Measurements from ENCODE around the gene ADAM19.

The ADAM19 gene

DNA sequence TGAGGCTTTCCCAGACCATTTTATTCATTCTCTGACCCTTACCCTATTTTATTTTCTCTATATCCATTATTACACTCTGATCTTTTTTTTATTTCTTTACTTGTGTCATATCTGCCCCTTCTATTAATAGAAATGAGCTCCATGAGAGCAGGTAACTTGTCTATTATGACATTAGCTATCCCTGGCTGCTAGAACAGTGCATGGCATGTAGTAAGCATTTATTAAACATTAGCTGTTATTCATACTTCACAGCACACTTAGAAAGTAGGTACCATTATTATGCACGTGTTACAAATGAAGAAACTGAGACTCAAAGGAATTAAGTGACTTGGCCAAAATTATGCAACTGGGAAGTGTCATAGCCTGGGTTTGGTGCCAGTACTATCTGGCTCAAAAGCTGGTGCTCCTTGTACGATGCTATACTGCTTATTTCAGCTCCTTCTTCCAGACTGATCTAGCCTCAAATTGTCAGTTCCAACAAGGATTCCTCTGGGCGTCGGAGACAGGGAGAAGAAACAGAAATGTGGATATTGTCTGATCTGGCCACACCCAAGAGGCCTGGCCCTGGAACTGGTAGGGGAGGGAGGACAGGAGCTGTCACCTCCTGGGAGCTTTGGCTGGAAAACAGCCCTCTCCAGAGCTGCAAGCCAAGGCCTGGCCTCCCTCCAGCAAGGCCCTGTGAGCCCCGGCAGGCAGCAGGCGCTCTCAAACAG, 126.4 kb downstream of the ADAM19 start:
- no peak for TF ChIP-seq CTCF (IDR thresholded peaks at IDR 0.05; ENCODE audit: extremely low read depth, insufficient read depth, missing control alignments)
- DNase-seq (ENCODE audit: low spot score) = no peak
- in situ Hi-C loops (cut with MboI; ENCODE audit: low pct_unique_long_range_greater_than_20kb, low sequenced_read_pairs, unreplicated experiment) = no loop called here

- no peak for TF ChIP-seq CTCF (IDR thresholded peaks at IDR 0.05; ENCODE audit: extremely low read depth, insufficient read depth, missing control alignments)
- no peak for DNase-seq (ENCODE audit: low spot score)
- in situ Hi-C loops (cut with MboI; ENCODE audit: low pct_unique_long_range_greater_than_20kb, low sequenced_read_pairs, unreplicated experiment) = no loop called here
These were observed 128.4 kb downstream of the ADAM19 start for GRCh38 chr5:157447201-157447637.

GRCh38 chr5:157446412-157446935, 129.1 kb downstream of the ADAM19 start:
- no peak for TF ChIP-seq CTCF (IDR thresholded peaks at IDR 0.05; ENCODE audit: extremely low read depth, insufficient read depth, missing control alignments)
- no peak for DNase-seq (ENCODE audit: low spot score)
- in situ Hi-C loops (cut with MboI; ENCODE audit: low pct_unique_long_range_greater_than_20kb, low sequenced_read_pairs, unreplicated experiment) = no loop called here

GRCh38 chr5:157445745-157446411, 129.7 kb downstream of the ADAM19 start:
- no peak for TF ChIP-seq CTCF (IDR thresholded peaks at IDR 0.05; ENCODE audit: extremely low read depth, insufficient read depth, missing control alignments)
- in situ Hi-C loops (cut with MboI; ENCODE audit: low pct_unique_long_range_greater_than_20kb, low sequenced_read_pairs, unreplicated experiment) = no loop called here
- no peak for DNase-seq (ENCODE audit: low spot score)

DNA sequence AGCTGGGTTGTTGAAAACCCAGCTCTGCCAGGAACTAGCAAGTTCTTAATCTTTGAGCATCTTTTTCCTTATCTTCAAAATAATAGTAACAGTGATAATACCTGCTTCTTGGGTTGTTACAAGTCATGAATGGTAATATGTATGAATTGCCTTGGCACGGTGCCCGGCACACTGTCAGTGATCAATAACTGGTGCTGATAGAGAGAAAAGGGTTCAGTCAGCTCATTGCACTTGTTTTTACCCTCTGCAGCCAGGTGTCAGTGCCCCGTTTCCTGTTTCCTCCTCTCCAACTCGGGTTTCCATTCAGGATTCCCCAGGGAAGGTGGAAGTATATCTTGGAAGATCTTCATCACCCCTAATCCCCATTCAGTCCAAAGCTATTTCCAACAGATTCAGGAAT, 131.4 kb downstream of the ADAM19 start:
- no peak for TF ChIP-seq CTCF (IDR thresholded peaks at IDR 0.05; ENCODE audit: extremely low read depth, insufficient read depth, missing control alignments)
- no peak for DNase-seq (ENCODE audit: low spot score)
- in situ Hi-C loops (cut with MboI; ENCODE audit: low pct_unique_long_range_greater_than_20kb, low sequenced_read_pairs, unreplicated experiment) = no loop called here

DNA sequence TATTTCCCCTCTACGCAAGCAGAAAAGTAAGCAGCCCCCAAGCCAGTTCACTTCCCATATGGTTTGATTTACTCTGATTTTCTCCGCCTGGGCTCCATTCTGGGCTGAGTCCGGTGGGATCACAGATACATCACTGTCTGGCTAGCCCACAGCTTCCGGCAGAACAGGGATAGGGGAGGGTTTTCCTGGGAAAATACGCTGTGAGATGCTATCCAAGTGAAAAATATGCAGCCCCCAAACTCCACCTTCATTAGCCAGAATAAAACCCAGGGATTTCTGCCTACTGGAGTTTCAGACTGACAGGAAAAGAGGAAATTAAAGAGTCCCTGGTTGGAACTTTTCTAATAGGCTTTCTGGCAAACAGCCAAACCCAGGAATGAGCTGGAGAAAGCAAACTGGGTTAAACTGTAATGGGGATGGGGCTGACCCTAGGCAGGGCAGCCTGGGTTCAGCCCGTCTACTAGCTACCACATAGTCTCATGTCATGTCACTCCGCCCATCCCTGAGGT, 132.5 kb downstream of the ADAM19 start:
- no peak for DNase-seq (ENCODE audit: low spot score)

More for the DNA sequence above, 132.5 kb downstream of the ADAM19 start:
- in situ Hi-C loops (cut with MboI; ENCODE audit: low pct_unique_long_range_greater_than_20kb, low sequenced_read_pairs, unreplicated experiment) = no loop called here
- TF ChIP-seq CTCF (IDR thresholded peaks at IDR 0.05; ENCODE audit: extremely low read depth, insufficient read depth, missing control alignments) = no peak

Data from GM13977 (cell line).